Stimulated activated memory B cell treated with anti-CD40 and anti-IgM and Interleukin-4, amounts not matched to agents 10 μg/mL and 1 μg/mL and 100 μg/mL, for 72 hours (primary cell): ENCODE measurements around the gene PEX7.
"Not testable (repeated sequence)": the region's sequence is repeated elsewhere in the genome, so short reads cannot be mapped to it uniquely, and the experiment has no call there.

Source experiments
- ATAC-seq: fragments of 150-1000 bp; cut with Tn5 transposase; 2 replicates; pipeline ENCODE4 v1.10.0; 2021
- H3K27ac Mint-ChIP-seq: one replicate; pipeline ENCODE4 v1.8.0; 2022; ENCODE audit warnings: mild to moderate bottlenecking, mixed read lengths
- H3K27me3 Mint-ChIP-seq: one replicate; pipeline ENCODE4 v1.8.0; 2022; ENCODE audit warnings: mixed read lengths
- H3K36me3 Mint-ChIP-seq: one replicate; pipeline ENCODE4 v1.8.0; 2022; ENCODE audit warnings: mixed read lengths
- H3K4me1 Mint-ChIP-seq: one replicate; pipeline ENCODE4 v1.8.0; 2022; ENCODE audit warnings: mixed read lengths
- H3K4me3 Mint-ChIP-seq: one replicate; pipeline ENCODE4 v1.8.0; 2022; ENCODE audit warnings: mild to moderate bottlenecking, moderate library complexity, mixed read lengths
- H3K9me3 Mint-ChIP-seq: one replicate; pipeline ENCODE4 v1.8.0; 2022; ENCODE audit warnings: mixed read lengths

PEX7 gene

GRCh38 chr6:136784910-136785746, 37.3 kb upstream of the PEX7 start:
- Mint-ChIP-seq H3K4me3 (peak overlapping the region; percentile 76), H3K36me3 (peaks cover 26% of the 10 kb centered on the region), H3K4me1 (peaks cover 70% of the 10 kb centered on the region), H3K27me3 (no peaks in the 10 kb centered on the region), H3K9me3 (no peaks in the 10 kb centered on the region), H3K27ac (peak overlapping the region; percentile 66)
- peak; percentile 57 for ATAC-seq

- Mint-ChIP-seq H3K9me3 (no peaks in the 10 kb centered on the region), H3K4me1 (peaks cover 80% of the 10 kb centered on the region), H3K27ac (no peak overlapping the region), H3K27me3 (no peaks in the 10 kb centered on the region), H3K36me3 (peaks cover 26% of the 10 kb centered on the region), H3K4me3 (no peak overlapping the region)
- no peak for ATAC-seq
Measured at GRCh38 chr6:136786658-136787057, 35.7 kb upstream of the PEX7 start.

GRCh38 chr6:136787726-136788068, 34.7 kb upstream of the PEX7 start:
- no peaks in the 10 kb centered on the region for H3K9me3 Mint-ChIP-seq
- peak overlapping the region; percentile 30 for H3K27ac Mint-ChIP-seq
- H3K4me1 Mint-ChIP-seq: peaks cover 72% of the 10 kb centered on the region
- no peak for ATAC-seq
- no peaks in the 10 kb centered on the region for H3K27me3 Mint-ChIP-seq
- H3K4me3 Mint-ChIP-seq: no peak overlapping the region
- H3K36me3 Mint-ChIP-seq: peaks cover 26% of the 10 kb centered on the region

GRCh38 chr6:136788069-136788902, 34.1 kb upstream of the PEX7 start:
- H3K4me3 Mint-ChIP-seq: peak overlapping the region; percentile 13
- H3K36me3 Mint-ChIP-seq: peaks cover 25% of the 10 kb centered on the region
- H3K27me3 Mint-ChIP-seq: no peaks in the 10 kb centered on the region
- no peaks in the 10 kb centered on the region for H3K9me3 Mint-ChIP-seq
- peaks cover 69% of the 10 kb centered on the region for H3K4me1 Mint-ChIP-seq
- H3K27ac Mint-ChIP-seq: peak overlapping the region; percentile 30
- no peak for ATAC-seq

- not testable (repeated sequence) for H3K27ac Mint-ChIP-seq, H3K9me3 Mint-ChIP-seq, H3K4me3 Mint-ChIP-seq, ATAC-seq, H3K27me3 Mint-ChIP-seq
- Mint-ChIP-seq H3K36me3 (peaks cover 18% of the 10 kb centered on the region), H3K4me1 (peaks cover 63% of the 10 kb centered on the region)
Measured at GRCh38 chr6:136789440-136789839, 33.0 kb upstream of the PEX7 start.

- Mint-ChIP-seq H3K27me3 (no peaks in the 10 kb centered on the region), H3K9me3 (no peaks in the 10 kb centered on the region), H3K27ac (peak overlapping the region; percentile 99), H3K4me1 (peaks cover 50% of the 10 kb centered on the region), H3K4me3 (peak overlapping the region; percentile 96), H3K36me3 (peaks cover 12% of the 10 kb centered on the region)
- no peak for ATAC-seq
Measured at GRCh38 chr6:136790411-136791295, 31.7 kb upstream of the PEX7 start.

GRCh38 chr6:136791296-136792094, 30.9 kb upstream of the PEX7 start:
- Mint-ChIP-seq H3K4me1 (peaks cover 47% of the 10 kb centered on the region), H3K9me3 (no peaks in the 10 kb centered on the region), H3K36me3 (peaks cover 12% of the 10 kb centered on the region), H3K27me3 (no peaks in the 10 kb centered on the region), H3K27ac (peak overlapping the region; percentile 99), H3K4me3 (peak overlapping the region; percentile 96)
- peak; percentile 46 for ATAC-seq

GRCh38 chr6:136792095-136792409, 30.3 kb upstream of the PEX7 start:
- Mint-ChIP-seq H3K9me3 (no peaks in the 10 kb centered on the region), H3K4me1 (peaks cover 45% of the 10 kb centered on the region), H3K27me3 (no peaks in the 10 kb centered on the region), H3K27ac (peak overlapping the region; percentile 99), H3K4me3 (peak overlapping the region; percentile 96), H3K36me3 (peaks cover 12% of the 10 kb centered on the region)
- no peak for ATAC-seq

GRCh38 chr6:136792410-136793262, 29.8 kb upstream of the PEX7 start, which contains the start of gene MAP3K5:
Gene MAP3K5 (minus strand): TSS chr6:136792477. CDS start chr6:136792157, 320 bp downstream.
- ATAC-seq: peak; percentile 89
- Mint-ChIP-seq H3K9me3 (no peaks in the 10 kb centered on the region), H3K27me3 (no peaks in the 10 kb centered on the region), H3K36me3 (peaks cover 12% of the 10 kb centered on the region), H3K4me1 (peaks cover 39% of the 10 kb centered on the region), H3K27ac (peak within 1 kb of the TSS; percentile 99), H3K4me3 (peak within 1 kb of the TSS; percentile 96)

- peak overlapping the region; percentile 96 for H3K4me3 Mint-ChIP-seq
- H3K4me1 Mint-ChIP-seq: peaks cover 32% of the 10 kb centered on the region
- H3K36me3 Mint-ChIP-seq: peaks cover 5% of the 10 kb centered on the region
- H3K27me3 Mint-ChIP-seq: no peaks in the 10 kb centered on the region
- no peaks in the 10 kb centered on the region for H3K9me3 Mint-ChIP-seq
- peak overlapping the region; percentile 99 for H3K27ac Mint-ChIP-seq
- no peak for ATAC-seq
Measured at GRCh38 chr6:136793363-136793762, 29.0 kb upstream of the PEX7 start.

GRCh38 chr6:136795386-136795785, 27.0 kb upstream of the PEX7 start:
- H3K27me3 Mint-ChIP-seq: no peaks in the 10 kb centered on the region
- ATAC-seq: no peak
- no peaks in the 10 kb centered on the region for H3K9me3 Mint-ChIP-seq
- H3K4me1 Mint-ChIP-seq: peaks cover 14% of the 10 kb centered on the region
- no peak overlapping the region for H3K4me3 Mint-ChIP-seq
- H3K27ac Mint-ChIP-seq: no peak overlapping the region
- H3K36me3 Mint-ChIP-seq: no peaks in the 10 kb centered on the region

- Mint-ChIP-seq H3K4me3 (no peak overlapping the region), H3K9me3 (no peaks in the 10 kb centered on the region), H3K4me1 (peaks cover 8% of the 10 kb centered on the region), H3K36me3 (no peaks in the 10 kb centered on the region), H3K27me3 (no peaks in the 10 kb centered on the region), H3K27ac (no peak overlapping the region)
- no peak for ATAC-seq
Measured at GRCh38 chr6:136795996-136796395, 26.4 kb upstream of the PEX7 start.

GRCh38 chr6:136798044-136798443, 24.3 kb upstream of the PEX7 start:
- Mint-ChIP-seq H3K4me1 (peaks cover 7% of the 10 kb centered on the region), H3K36me3 (no peaks in the 10 kb centered on the region), H3K4me3 (no peak overlapping the region), H3K27ac (no peak overlapping the region), H3K9me3 (peaks cover 4% of the 10 kb centered on the region), H3K27me3 (no peaks in the 10 kb centered on the region)
- ATAC-seq: no peak

GRCh38 chr6:136801581-136801980, 20.8 kb upstream of the PEX7 start:
- no peak for ATAC-seq
- H3K4me3 Mint-ChIP-seq: no peak overlapping the region

More at GRCh38 chr6:136801581-136801980, 20.8 kb upstream of the PEX7 start:
- H3K9me3 Mint-ChIP-seq: peaks cover 9% of the 10 kb centered on the region
- no peaks in the 10 kb centered on the region for H3K36me3 Mint-ChIP-seq
- no peak overlapping the region for H3K27ac Mint-ChIP-seq
- no peaks in the 10 kb centered on the region for H3K27me3 Mint-ChIP-seq
- no peaks in the 10 kb centered on the region for H3K4me1 Mint-ChIP-seq
